HG02973 (cell line): ENCODE results near the gene EYA4.

Experiments used
- ATAC-seq: cut with Tn5 transposase; IDR thresholded peaks from one replicate; pipeline ENCODE4 v1.9.1; 2021; ENCODE audit warnings: moderate library complexity; ENCODE audit not compliant: unreplicated experiment

Gene EYA4

GRCh38 chr6:133286765-133287164, 45.6 kb downstream of the EYA4 start:
- ATAC-seq, result no peak

GRCh38 chr6:133288662-133289061, 47.5 kb downstream of the EYA4 start:
- no peak for ATAC-seq

- no peak for ATAC-seq
Observed at GRCh38 chr6:133289733-133290306, 48.7 kb downstream of the EYA4 start.

DNA sequence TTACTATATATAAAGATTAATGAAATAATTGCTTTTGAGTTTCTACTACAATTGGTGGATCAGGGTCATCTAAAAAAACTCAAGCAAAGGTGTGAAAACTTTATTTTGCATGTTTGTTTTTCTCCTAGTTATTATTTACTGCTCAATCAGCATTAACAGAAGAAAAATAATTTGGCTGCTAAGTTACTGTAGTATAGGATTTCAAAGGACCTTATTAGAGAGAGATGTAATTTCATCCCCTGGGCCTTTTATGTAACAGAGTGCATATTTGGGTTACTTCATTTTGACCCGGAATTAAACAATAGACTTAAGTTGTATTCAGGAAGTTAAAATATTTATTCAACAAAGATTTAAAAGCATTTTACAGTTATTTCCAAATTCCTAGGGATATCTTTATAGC, 49.8 kb downstream of the EYA4 start:
- no peak for ATAC-seq

- ATAC-seq, result no peak
Observed at GRCh38 chr6:133291671-133292070, 50.5 kb downstream of the EYA4 start.

- no peak for ATAC-seq
Observed at GRCh38 chr6:133297657-133298056, 56.5 kb downstream of the EYA4 start.

- ATAC-seq, result no peak
Observed at GRCh38 chr6:133298335-133298734, 57.2 kb downstream of the EYA4 start.

GRCh38 chr6:133298801-133299200, 57.6 kb downstream of the EYA4 start:
- no peak for ATAC-seq

DNA sequence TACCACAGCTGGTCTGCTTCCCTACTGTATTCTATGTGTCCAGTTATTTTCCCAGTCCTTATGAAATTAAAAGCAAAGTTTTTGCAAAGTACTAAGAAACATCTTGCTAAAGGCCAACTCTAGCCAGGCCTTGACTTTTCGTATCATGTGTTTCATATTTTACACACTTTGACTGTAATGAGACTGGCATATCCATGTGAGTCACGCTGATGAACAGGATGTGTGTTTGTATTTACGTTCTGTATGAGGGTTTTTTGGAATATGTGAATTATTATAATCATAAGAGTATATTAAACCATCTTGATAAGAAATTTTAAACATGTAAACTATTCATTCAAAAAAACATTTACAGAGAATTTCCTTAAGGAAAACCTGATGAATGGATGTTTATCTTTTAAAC, 59.7 kb downstream of the EYA4 start:
- ATAC-seq, result no peak

DNA sequence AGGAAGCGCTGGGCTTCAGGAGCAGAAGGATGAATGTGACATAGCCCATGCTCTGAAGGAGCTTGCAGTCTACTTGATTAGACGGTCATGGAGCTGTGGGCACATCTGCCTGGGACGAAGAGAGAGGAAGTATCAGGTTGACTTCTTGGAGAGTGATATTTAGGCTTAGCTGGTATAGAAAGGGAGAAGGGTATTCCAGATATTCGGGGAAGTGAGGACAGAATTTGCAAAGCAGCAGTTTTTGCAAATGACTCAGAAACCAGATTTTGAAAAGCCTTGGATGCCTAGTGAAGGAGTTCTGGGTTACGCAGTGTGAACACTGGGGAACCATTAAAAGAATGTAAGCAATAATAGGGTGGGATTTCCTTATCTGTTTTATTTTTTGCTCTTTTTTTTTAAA, 60.7 kb downstream of the EYA4 start:
- no peak for ATAC-seq

DNA sequence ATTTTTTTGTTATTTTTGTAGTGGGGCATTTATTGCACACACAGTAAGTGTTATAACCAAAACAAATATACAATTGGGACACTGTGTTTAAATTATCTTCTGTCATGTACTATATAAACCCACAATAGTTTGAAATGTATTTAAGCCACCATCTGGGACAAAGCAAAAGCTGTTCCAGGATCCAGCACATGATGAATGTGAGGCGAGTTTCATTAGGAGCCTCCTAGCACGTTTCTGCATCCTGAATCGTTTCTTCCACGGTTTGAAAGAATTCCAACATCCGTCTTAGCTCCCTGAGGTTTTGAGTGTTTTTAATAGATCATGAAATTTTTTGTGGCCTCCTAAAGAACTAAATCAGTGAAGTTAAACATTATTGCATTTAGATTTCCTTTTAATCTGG, 65.8 kb downstream of the EYA4 start:
- ATAC-seq, result no peak

- no peak for ATAC-seq
Observed at GRCh38 chr6:133309579-133309978, 68.4 kb downstream of the EYA4 start.

GRCh38 chr6:133312006-133312405, 70.8 kb downstream of the EYA4 start:
- ATAC-seq, result no peak

DNA sequence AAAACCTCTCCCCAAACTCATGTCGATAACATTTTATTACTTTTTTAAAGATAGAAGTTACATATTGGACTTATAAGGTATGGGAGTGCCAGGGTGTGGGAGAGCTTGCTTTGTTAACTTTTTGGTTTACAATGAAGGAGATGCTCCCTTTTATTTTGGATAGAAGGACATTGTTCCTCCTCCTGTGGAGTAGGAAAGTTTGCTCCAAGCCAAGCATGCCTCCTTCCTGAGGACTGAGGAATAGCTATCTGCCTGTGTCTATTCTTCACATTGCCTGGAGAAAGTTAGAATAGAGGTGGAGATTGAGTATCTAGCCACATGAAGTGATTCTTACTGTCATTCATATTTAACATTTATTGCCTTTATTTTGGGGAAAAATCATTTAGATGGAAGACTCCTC, 71.9 kb downstream of the EYA4 start:
- no peak for ATAC-seq

DNA sequence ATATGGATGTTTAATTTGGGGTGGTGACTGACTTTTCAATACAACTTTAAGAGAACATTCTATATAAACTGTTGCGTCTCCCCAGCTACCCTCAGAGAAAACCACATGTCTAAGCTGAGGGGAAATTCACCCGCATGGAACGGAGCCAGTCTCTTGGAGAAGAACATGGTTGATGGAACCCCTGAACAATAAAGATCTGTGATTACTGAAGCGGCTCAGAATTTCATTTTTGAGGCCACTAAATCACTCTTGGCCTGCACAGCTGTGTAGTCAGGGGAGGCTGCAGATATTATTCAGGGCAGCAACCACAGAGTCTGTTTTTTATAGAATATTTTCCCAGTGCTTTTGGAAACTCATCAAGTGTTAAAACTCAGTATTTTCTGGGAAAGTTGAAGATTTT, 73.8 kb downstream of the EYA4 start:
- ATAC-seq, result no peak

DNA sequence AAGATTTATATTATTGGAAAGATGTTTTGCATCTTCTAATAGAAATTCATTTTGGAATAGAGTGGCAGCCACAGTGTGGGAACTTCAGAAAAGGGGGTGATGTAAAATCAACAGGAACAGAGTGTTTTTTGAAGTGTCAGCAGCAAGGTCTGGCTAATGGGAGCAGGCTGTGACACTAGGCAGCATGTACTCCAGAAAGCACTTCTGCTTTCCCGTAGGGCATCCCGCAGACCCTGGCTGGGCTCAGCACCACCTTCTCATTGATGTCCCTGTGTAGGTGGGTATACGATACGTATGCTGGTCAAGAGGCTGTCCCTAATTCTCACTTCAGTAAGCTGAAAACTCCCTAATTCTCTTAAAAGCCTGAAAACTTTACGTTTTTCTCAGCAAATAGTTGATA, 74.7 kb downstream of the EYA4 start:
- ATAC-seq, result no peak

GRCh38 chr6:133317704-133318103, 76.5 kb downstream of the EYA4 start:
- ATAC-seq, result no peak

GRCh38 chr6:133326584-133326983, 85.4 kb downstream of the EYA4 start:
- ATAC-seq, result no peak

DNA sequence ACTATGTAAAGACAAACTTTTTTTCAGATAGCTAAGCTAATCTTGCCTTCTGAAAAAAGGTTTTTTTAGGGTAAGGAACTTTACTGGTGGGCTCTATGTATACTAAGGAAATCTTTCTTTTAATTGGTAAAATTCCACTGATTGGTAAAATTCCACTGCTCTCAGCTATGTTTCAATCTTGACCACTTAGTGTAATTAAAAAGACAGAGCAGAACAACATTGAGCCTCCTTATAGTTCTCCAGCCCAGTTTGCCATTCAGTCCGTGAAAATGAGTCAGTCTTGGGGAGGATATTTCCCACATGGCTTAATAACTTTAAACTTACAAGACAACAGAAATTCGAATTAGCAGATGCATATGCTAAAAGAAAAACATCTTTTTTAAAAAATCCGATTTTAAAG, 92.7 kb downstream of the EYA4 start:
- no peak for ATAC-seq

DNA sequence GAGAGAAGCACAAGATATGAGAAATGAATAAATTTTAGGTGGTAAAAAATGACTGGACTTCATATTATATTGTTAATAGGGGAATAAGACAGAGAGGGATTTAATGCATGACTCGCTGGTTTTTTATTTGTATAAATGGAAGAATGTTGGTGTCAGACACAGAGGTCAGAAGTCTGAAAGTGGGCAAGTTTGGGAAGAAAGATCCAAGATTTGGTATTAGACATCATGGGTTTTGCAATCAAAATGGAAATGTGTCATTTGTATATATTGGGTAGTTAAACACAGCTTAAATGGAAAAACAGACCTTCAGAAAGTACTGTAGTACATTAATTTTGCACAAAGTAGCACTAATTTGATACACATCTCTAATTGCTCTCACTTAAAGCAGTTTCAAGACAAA, 96.2 kb downstream of the EYA4 start:
- ATAC-seq, result no peak

DNA sequence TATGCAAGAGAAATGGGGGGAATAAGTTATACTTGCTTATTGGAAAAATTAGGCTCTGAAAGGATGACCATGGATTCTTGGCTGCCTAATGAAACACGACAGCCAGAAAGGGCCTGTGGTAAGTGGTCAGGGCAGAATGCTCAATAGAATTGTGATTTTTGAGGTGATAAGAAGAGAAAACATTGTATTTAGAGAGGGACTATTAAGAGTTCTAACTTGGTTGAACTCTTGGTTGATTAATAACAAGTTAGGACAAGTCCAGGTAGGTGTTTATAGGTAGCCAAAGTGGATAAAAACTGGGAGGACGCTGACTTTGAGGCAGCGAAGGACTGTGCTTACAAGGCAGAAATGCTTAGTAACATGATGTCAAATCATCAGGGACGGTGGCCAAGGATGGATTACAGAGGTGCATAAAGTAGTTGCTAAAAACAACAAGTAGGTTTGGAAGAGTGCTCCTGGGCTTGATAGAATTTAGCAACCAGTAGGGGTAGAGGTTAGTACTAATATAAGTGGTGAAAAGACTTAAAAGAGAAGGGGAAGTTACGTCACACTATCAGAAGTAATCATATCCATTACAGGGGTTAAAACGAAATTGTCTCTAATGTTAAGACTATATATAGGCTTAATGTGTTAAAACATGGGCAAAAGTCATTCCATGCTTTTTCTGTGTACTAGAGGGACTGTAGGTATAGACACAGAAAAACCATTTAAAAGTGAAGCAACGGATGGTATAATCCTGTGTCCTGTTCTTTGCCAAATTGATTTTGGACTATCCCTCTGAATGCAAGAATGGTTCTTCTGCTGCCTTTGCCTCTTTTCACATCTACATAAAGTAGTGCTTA, 98.6 kb downstream of the EYA4 start:
- ATAC-seq, result no peak

GRCh38 chr6:133340557-133340956, 99.4 kb downstream of the EYA4 start:
- ATAC-seq, result no peak
